Cerebellar nuclear complex (tissue), 1 donor: ENCODE measurements around the gene CD72.
"Not testable (repeated sequence)": the region's sequence is repeated elsewhere in the genome, so short reads cannot be mapped to it uniquely, and the experiment has no call there.

Experiments used
- DNase-seq, 2 experiments: peaks; one replicate each; lab custom pipeline; 2025; lab: John Stamatoyannopoulos, UW

The CD72 gene

DNA sequence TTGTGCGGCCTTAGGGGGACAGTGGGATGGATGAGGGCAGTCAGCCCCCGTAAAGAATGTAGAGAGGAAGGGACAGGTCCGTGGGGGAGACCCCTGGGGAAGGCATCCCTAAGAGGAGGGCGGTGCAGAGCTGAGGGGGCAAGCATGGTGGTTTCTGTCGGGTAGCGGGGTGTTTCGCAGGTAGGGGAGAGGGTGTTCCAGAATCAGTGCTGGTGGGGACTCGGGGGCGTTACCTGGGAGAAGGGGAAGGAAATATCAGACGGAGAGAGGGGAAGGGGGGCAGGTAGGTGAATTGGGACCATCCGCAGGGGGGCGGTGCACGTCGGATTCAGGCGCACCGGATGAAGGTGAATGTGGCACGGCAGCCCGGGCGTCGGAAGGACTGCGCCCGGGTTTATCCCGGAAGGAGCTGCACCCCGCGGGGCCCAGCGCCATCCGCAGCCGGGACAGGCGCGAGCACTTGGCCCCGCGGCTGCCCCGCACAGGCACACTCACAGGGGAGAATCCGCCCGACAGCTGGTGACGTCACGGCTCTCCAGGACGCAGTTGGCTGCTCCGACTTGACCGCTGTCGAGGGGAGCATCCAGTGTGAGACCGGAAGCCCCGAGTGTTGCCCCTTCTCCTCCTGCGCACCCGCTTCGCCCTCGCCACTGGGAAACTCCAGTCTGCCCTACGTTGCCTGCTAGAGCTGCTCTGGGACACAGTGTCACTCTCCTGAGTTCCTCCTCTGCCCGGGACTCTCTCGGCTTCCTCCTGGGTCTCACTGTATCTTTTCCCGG lies 1.3 kb downstream of the CD72 start:
- DNase-seq = no peak

DNA sequence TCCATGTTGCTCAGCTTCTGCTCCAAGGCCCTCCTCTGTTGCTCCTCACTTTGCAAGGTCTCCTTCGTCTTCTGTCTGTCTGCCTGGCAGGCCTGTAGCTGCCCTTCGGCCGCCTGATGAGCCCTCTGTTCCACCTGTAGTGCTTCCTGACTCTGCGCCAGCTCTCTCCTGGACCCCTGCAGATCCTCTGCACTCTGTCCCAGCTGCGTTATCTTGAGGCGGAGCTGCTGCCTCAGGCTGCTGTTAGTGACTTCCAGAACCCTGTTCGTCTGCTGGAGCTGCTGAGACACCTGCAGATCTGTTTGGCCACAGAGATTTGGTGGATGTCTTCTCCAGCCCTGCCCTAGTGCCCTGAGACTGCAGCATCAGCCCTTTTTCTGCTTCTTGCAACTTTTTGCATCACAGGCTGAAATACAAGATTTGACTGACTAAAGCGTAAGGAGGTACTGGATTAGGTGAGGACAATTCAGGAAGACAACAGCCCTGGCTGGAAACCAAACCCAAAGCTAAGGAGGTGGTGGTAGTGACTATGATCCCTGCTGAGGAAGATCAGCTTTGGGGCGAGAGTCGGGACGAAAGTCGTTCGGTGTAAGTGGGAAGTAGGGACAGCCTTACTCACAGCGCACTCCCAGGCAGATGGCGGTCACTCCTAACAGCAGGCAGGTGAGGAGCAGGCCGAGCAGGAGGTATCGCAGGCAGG lies 2.1 kb downstream of the CD72 start:
- no peak for DNase-seq

DNA sequence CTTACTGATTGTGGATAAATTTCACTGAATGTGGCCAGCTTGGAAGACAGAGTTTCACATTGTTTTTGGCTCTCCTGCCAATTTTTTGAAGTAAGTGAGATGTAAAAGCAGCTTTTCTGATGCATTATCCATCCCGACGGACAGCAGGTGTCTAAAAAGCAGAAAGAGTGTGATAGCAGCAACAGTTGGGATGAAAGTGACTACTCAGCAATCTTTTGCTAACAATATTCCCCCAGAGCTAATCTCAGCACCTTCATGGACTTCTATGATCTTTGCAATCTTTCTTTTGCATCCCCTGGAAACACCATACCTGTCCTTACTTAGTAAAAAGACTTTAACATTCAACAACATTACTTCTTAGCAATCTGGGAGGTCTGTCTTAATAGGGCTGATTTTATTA lies 5.4 kb downstream of the CD72 start:
- no peak for DNase-seq

DNA sequence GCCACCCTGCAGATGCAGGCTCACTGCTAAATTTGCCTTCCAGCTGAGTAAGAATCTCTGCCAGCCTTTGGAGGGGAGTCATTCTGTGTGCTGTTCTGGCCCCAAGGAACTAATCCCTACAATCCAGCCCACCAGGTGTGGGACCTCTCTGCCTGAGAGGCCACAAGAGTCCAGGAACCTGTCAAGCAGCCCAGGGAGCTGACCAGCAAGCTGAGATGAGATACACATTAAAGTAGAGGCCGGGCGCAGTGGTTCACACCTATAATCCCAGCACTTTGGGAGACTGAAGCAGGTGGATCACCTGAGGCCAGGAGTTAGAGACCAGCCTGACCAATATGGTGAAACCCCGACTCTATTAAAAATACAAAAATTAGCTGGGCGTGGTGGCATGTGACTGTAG lies 6.1 kb downstream of the CD72 start:
- not testable (repeated sequence) for DNase-seq

DNA sequence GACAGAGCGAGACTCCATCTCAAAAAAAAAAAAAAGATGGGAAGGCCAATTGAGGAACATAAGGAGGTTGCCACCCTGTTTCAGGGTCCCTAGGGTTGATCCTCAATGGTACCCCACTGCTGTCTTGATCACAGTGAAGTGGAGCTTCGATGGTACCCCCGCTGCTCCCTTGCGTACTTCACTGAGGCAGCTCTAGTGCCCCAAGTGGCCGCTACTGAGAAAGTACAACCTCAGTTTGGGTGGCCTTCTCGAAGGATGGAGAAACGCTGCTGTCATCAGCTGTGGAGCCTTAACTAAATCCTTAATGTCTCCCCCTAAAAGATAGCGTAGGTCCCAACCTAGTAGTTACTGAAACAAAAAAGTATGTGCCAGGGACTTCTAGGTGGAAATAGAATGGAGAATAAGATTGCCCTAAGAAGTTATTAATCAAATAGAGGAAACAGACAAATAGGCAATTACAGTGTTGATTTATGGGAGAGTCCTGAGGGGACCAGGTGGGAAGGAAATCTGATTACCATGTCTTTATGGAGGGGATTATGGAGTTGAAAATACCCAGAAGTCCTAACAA lies 6.9 kb downstream of the CD72 start:
- peak in 1 of 2 experiments; percentile 26 for DNase-seq

DNA sequence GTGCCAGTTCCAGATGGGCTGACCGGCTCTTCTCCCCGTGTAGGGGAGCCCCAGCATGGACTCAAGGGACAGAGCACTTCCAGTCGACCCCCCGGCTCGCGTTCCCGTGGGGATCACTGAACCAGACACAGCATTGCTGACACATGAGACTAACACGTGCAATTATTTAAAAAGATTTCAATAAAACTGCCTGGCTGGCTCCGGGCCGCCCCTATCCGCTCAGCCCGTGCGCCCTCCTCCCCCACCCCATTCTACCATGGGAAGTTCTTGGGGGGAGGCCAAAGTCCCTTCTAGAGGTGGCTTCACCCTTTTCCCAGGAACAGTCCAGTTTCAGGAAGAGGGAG lies 8.4 kb downstream of the CD72 start:
- no peak for DNase-seq

DNA sequence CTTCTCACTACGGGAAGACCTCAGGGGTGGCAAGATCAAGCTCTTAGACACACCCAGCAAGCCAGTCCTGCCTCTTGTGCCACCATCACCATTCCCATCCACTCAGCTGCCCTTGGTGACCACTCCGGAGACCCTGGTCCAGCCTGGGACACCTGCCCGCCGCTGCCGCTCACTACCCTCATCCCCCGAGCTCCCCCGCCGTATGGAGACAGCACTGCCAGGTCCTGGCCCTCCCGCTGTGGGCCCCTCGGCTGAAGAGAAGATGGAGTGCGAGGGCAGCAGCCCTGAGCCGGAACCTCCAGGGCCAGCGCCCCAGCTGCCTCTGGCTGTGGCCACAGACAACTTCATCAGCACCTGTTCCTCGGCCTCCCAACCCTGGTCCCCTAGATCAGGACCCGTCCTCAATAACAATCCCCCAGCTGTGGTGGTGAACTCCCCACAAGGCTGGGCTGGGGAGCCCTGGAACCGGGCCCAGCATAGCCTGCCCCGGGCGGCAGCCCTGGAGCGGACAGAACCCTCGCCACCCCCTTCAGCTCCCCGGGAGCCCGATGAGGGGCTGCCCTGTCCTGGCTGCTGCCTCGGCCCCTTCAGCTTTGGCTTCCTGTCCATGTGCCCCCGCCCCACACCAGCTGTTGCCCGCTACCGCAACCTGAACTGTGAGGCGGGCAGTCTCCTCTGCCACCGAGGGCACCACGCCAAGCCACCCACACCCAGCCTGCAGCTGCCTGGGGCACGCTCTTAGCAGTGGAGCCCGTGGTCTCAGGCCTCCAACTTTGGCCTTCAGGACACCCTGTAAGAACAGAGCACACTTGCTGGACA lies 9.0 kb downstream of the CD72 start:
- DNase-seq = no peak

DNA sequence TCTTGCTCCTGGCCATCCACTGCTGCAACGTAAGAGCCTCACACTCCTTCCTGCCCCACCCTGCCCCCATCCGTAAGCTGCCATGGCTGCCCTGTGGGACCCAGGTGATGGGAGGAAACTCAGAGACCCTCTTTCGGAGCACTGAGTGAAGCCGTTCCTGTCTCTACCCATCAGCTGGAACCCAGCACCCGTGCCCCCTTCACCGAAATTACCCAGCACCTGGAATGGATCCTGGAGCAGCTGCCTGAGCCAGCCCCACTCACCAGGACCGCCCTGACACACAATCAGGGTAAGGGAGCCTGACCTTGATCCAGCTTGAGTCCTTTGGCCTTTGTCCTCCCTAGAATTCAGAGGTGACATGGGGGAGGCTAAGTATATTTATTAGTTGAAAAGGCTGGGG lies 10.0 kb downstream of the CD72 start:
- DNase-seq = no peak

DNA sequence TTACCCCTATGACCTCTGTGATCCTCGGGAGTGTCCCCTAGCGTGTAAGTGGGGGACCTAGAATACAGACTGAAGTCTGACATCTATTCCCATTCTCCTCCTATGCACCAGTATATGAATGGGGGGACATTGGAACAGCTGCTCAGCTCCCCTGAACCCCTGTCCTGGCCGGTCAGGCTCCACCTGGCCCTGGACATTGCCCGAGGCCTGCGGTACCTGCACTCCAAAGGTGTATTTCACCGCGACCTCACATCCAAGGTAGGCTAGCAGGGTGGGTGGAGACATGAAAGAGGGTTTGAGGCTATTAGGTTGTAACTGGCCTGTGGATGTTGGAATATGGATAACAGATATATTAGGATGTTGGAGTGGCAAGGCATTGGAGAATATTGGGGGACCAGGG lies 11.5 kb downstream of the CD72 start:
- DNase-seq = no peak

DNA sequence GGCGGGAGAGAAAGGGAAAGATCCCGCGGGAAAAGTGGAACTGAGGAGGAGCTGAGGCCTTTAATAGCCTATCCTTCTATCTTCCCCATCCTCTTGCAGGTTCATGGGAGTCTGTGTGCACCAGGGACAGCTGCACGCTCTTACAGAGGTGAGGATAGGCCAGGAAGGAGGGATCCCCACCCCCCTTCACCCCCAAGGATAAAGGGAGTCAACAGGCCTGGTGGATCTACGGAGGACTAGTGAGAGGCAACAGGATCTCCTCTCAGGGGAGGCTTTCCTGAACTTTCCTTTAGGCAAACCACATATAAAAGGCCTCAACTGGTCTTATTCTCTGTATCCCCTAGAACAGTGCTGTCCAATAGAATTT lies 12.1 kb downstream of the CD72 start:
- DNase-seq = no peak

DNA sequence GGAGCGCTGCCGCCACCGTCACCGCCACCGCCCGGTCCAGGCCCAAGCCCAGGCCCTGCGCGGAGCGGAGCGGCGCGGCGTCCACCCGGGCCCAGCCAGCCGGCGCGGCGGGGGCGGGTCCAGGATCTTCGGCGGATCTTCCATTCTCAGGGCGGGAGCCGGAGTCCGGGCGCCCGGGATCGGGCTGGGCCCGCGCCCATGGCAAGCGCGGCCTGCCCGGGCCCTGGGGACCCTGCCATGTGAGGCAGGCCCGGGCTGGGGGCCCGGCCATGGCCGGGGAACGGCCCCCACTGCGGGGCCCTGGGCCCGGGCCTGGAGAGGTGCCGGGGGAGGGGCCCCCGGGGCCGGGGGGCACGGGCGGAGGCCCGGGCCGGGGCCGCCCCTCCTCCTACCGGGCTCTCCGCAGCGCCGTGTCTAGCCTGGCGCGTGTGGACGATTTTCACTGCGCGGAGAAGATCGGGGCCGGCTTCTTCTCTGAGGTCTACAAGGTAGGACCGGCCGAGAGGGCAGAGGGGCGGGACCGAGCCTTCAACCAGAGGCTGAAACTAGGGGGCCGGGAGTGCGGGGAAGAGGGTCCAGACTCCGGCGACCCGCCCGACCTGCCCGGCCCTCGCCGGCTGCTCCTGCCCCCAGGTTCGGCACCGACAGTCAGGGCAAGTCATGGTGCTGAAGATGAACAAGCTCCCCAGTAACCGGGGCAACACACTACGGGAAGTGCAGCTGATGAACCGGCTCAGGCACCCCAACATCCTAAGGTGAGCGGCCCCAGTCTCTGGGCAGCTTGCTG lies 12.7 kb downstream of the CD72 start:
- no peak for DNase-seq

DNA sequence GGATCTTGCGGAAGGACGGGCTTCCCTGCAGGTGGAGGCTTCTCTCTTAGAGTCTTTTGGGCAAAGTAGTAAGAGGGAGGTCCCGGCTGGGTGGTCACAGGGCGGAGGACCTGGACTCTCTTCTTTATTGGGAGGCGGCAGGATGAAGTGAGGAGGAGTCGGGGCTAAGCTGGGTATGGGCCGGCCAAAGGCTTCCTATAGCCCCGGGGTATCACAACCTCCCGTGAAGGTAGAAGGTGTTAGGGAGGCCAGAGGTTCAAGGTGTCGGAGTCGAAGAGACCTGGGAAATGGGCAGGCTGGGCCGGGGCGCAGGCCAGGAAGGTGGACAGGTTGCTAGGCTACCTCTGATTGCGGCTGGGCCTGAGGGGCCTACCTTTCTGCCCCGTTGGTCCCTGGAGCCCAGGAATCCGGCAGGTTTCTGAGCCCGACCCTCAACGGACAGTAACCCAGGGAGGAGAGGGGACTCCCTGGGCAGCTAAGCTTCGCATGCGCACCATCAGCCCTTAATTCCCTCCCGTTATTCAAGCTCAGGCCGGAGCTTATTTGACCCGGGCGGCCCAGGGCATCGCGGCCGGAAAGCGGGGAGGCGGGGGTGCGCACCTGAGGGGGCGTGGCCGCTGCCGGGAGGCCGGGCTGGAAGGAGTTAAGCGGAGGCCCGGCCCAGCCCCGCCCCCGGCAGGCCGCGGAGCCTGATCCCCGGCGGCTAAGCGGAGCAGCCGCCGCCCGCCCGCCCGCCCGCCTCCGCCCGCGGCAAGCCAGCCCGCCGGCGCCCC lies 13.4 kb downstream of the CD72 start, which contains the start of gene TESK1:
Gene TESK1 (plus strand): TSS at position 685 of the 773 bp plus-strand sequence. CDS start 358 bp downstream, outside the sequence.
- DNase-seq = peak in 1 of 2 experiments; percentile 9

DNA sequence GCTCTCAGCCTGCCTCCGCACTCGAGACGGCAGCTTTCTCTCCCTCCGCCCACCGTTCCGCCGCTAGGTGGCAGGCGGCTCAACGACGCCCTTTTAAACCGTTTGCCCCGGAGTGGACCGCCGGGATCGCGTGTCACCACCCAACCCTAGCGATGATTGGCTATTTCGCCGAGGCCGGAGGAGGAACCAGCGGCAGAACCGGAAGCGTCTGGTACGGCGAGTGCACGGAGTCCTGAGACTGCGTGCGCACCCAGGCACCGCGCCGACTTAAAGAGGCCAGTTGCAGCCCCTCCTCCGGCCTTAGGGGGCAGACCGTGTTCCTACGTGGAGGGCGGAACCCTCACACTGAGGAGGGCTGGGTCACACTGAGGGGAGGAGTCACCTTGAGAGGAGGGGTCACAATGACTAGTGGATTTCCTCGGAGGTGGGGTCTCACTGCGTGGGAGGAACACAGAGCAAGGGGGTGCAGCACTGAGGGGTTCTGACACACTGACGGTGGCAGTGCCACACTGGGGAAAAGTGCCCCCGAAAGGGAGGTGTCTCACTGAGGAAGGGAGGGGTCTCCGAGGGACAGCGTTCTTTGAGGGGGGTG lies 14.1 kb downstream of the CD72 start:
- peak; percentile 84 to 94 for DNase-seq

DNA sequence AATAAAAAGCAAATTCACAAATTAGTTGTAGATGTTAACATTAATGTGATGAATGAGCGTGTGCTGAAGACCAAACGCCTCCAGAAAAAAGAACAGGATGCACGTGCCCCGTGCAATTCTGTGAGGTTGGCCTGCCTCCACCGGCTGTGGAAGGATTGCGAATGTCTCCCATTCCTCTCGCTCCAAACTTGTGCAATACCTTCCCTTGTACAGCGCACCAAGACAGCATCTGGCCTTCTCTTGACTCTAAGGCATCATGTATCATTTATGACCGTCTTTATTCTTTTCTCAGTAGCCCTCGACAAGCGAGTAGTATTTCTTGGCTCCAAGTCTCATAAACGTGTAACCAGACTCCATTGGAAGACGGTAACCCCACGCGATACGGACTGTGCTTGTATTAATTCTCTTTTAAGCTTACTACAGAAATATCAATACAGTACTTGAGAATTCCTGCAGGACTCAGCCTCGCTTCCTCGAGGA lies 14.7 kb downstream of the CD72 start:
- no peak for DNase-seq

DNA sequence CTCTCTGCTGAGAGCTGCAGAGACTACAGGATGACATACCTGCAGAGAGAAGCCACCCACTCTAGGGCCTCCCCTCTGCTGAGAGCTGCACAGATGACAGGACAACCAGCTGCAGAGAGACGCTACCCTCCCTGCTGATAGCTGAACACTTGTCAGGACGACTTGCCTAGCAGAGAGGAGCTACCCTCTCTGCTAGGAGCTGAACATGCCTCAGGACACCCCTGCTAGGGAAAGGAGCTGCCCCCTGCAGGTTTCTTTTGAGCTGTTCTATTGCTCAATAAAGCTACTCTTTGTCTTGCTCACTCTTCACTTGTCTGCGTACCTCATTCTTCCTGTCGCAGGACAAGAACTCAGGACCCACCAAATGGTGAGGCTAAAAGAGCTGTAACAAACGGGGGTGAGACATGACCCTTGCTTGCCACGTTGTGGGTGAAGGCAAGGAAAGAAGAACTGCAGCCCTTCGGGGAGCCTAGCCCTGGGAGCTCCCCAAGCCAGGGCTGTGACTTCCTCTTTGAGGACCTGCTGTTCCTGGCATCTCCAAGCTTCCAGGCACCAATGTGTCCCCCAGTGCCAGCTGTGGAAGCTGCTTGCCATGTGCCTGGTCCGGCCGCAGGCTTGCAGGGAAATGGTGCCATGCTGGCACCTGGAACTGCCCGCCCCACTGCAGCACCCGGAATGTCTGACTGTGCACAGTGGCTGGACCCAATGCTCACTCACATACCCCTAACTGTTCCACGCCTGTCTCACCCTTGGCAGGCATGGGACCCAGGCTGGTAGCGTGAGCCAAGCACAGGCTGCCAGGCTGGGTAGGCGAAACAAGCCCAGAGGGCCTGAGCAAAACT lies 18.2 kb downstream of the CD72 start:
- DNase-seq = no peak

DNA sequence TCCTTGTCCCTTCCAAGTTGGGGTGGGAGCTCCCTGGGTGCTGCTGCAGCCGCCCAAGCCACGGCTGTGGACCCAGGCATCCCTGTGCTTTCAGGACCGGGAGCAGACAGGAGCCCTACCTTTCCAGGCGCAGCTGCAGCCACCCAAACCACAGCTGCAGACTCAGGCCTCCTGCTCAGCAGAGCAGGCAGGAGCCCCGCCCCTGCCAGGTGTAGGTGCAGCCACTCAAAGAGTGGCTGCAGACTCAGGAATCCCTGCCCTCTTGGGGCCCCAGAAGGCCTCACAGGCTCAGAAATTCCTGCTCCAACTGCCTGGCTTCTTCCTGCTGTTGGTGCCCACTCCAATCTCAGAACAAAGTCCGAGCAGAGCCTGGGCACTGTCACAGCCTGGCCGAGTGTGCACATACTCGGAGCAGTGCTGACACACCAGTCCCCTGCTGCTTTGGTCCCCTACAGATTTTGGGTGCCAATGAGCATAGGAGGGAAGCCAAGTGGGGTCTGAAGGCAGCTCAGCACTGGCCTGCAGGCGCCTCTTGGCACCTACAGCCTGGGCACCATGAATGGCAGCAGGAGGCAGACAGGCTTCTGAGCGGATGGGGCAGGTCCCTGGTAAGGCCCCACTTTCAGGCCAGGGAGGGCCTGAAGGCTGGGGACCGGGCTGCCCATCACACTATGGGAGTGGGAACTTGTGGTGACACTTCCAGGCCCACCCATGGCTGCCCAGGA lies 19.2 kb downstream of the CD72 start:
- DNase-seq = no peak

DNA sequence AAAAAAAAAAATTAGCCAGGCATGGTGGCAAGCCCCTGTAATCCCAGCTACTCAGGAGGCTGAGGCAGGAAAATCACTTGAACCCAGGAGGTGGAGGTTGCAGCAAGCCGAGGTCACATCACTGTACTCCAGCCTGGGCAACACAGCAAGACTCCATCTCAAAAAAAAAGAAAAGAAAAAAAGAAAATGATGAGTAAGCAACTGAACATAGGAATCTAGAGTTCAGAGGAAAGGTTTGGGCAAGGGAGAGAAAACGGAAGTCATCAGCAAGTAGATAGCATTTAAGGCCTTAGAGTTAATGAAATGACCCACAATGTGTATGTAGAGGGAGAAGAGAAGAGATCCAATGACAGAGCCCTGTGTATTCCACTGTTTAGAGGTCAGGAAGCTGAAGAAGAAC lies 21.3 kb downstream of the CD72 start:
- DNase-seq = not testable (repeated sequence)

DNA sequence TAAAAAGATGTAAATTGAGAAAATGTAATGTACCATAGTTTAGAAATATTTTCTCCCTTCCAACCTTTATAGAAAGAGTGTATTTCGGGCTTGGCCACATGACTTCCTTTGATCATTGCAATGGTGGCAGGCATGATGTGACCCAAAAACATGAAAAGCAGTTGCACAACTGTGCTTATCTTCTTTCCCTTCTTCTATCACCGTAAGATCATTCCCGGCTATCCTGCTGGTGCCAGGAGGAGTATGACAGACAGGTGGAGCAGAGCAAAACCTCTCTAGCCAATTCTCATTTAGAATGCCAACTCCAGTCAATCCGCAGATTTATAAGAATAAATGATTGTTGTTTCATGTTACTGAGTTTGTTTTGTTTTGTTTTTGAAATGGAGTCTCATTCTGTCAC lies 23.7 kb downstream of the CD72 start:
- no peak for DNase-seq

DNA sequence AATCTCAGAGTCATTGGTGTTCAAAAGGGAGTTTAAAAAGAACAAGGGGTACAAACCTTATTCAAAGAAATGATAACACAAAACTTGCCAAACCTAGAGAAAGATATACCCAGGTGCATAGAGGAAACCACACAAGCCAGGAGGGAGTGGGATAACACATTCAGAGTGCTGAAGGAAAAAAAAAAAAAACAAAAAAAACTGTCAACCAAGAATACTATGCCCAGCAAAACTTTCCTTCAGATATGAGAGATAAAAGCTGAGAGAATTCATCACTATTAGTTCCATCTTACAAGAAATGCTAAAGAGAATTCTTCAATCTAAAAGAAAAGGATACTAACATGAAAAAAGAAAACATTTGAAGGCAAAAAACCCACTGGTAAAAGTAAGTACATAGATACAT lies 24.6 kb downstream of the CD72 start:
- DNase-seq = no peak
